ENCODE results near the gene DIPK1C.

DNA sequence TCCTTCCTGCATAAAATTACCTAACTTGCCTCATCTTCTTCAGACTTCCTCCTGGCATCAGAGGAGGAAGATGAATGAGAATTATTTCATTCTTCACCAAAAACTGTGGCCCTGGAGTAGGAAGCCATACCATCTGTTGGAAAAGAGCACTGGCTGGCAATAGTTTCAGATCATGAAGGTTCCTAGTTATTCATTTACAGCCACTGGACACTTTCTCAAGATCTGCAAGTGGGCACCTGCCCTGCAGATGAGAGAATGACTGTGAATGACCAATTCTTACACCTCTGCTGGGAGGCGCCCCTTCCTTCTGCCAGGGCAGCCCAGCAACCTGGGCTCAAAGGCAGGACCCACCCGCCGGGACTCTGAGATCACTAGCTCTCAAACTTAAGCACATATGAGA lies 13.0 kb downstream of the DIPK1C start:
- no peak for TF ChIP-seq POLR2A (IDR thresholded peaks at IDR 0.05)
- no peak for TF ChIP-seq CTCF (IDR thresholded peaks at IDR 0.05)
